ENCODE data around the gene TMED9. TPM values are rescaled to one million over a fixed set of nuclear protein-coding genes. Genes with fewer than 3 reads are reported as not detected.

TMED9 gene
- total and polyA plus RNA-seq, 12 donors: 67.6 to 265 (median 127) TPM

GRCh38 chr5:177592905-177593304 is 902 bp downstream of the TMED9 start:
- peaks cover 5 to 16% of the 10 kb centered on the region in 2 donors for H3K4me1 ChIP-seq (replicated peaks in 1 of 2)
- intact Hi-C loops (cut with DNase I): no loop called here
- DNase-seq: no peak
- peak overlapping the region in 1 of 5 donors; percentile 86 for H3K27ac ChIP-seq
- WGBS, 4 donors: 74 to 85% (median 79%) methylated on average over 13 of the region's 13 CpGs
- peaks cover 0 to 36% of the 10 kb centered on the region in 2 donors for H3K36me3 ChIP-seq (replicated peaks in 1 of 2)
- H3K4me3 ChIP-seq: peak overlapping the region in 2 of 4 donors; percentile 78 to 85
- H3K9me3 ChIP-seq (replicated peaks in 1 of 3): no peaks in the 10 kb centered on the region
- no peaks in the 10 kb centered on the region for H3K27me3 ChIP-seq
- TF ChIP-seq CTCF (IDR thresholded peaks at IDR 0.05) (no peak), POLR2A (IDR thresholded peaks at IDR 0.05) (no peak)

- no peaks in the 10 kb centered on the region for H3K27me3 ChIP-seq
- intact Hi-C loops (cut with DNase I): no loop called here
- 86 to 98% (median 91%) methylated on average over 3 of the region's 3 CpGs for WGBS, 4 donors
These were observed 1.5 kb downstream of the TMED9 start for GRCh38 chr5:177593511-177593910.

GRCh38 chr5:177594071-177594470 is 2.1 kb downstream of the TMED9 start:
- Histone ChIP-seq H3K27me3 (no peaks in the 10 kb centered on the region), H3K9me3 (replicated peaks in 1 of 3) (no peaks in the 10 kb centered on the region), H3K4me3 (no peak overlapping the region), H3K36me3 (replicated peaks in 1 of 2) (peaks cover 0 to 36% of the 10 kb centered on the region in 2 donors), H3K27ac (no peak overlapping the region), H3K4me1 (replicated peaks in 1 of 2) (peaks cover 7 to 16% of the 10 kb centered on the region in 2 donors)
- TF ChIP-seq CTCF (IDR thresholded peaks at IDR 0.05) (no peak), POLR2A (IDR thresholded peaks at IDR 0.05) (no peak)
- no peak for DNase-seq
- WGBS, 4 donors: 84 to 89% (median 85%) methylated on average over 8 of the region's 8 CpGs
- intact Hi-C loops (cut with DNase I): no loop called here

More at GRCh38 chr5:177593511-177593910, 1.5 kb downstream of the TMED9 start:
- peaks cover 0 to 36% of the 10 kb centered on the region in 2 donors for H3K36me3 ChIP-seq (replicated peaks in 1 of 2)
- no peak for TF ChIP-seq POLR2A (IDR thresholded peaks at IDR 0.05)
- no peak for TF ChIP-seq CTCF (IDR thresholded peaks at IDR 0.05)
- no peaks in the 10 kb centered on the region for H3K9me3 ChIP-seq (replicated peaks in 1 of 3)
- H3K4me1 ChIP-seq (replicated peaks in 1 of 2): peaks cover 5 to 16% of the 10 kb centered on the region in 2 donors
- no peak overlapping the region for H3K4me3 ChIP-seq
- H3K27ac ChIP-seq: no peak overlapping the region
- no peak for DNase-seq

- Histone ChIP-seq H3K4me1 (replicated peaks in 1 of 2) (peaks cover 10 to 16% of the 10 kb centered on the region in 2 donors), H3K27me3 (no peaks in the 10 kb centered on the region), H3K9me3 (replicated peaks in 1 of 3) (no peaks in the 10 kb centered on the region), H3K36me3 (replicated peaks in 1 of 2) (peaks cover 0 to 36% of the 10 kb centered on the region in 2 donors), H3K4me3 (no peak overlapping the region), H3K27ac (no peak overlapping the region)
- DNase-seq: no peak
- TF ChIP-seq POLR2A (IDR thresholded peaks at IDR 0.05): no peak
- intact Hi-C loops (cut with DNase I): no loop called here
- WGBS, 4 donors: 88 to 98% (median 93%) methylated on average over 5 to 8 of the region's 8 CpGs; no CpG with 5 or more reads in 1 of the 4 donors
These were observed 3.1 kb downstream of the TMED9 start for GRCh38 chr5:177595026-177595585.

Data from adrenal gland (tissue), 12 donors.